HEK293 (cell line): ENCODE results near the gene SLC11A2.

Source experiments
- BCL11A ChIP-seq: fragments of 450-650 bp; formaldehyde crosslinking; IDR thresholded peaks from 2 replicates; pipeline ENCODE4 v1.5.1; 2016; ENCODE audit warnings: low read depth, missing biosample characterization, missing genetic modification characterization
- BCL11B ChIP-seq: fragments of 450-650 bp; formaldehyde crosslinking; IDR thresholded peaks from 2 replicates; pipeline ENCODE4 v1.5.1; 2016; ENCODE audit warnings: low read depth, missing biosample characterization, missing genetic modification characterization
- CTCF ChIP-seq: fragments of 450-650 bp; formaldehyde crosslinking; IDR thresholded peaks from 2 replicates; pipeline ENCODE4 v1.5.1; 2016; ENCODE audit warnings: missing biosample characterization, missing genetic modification characterization
- EGR2 ChIP-seq: fragments of 450-650 bp; formaldehyde crosslinking; IDR thresholded peaks from 2 replicates; pipeline ENCODE4 v1.5.1; 2016; ENCODE audit warnings: low read depth, missing biosample characterization, missing genetic modification characterization
- MZF1 ChIP-seq: fragments of 450-650 bp; formaldehyde crosslinking; IDR thresholded peaks from 2 replicates; pipeline ENCODE4 v1.5.1; 2017; ENCODE audit warnings: missing biosample characterization, missing genetic modification characterization, borderline replicate concordance
- PATZ1 ChIP-seq: fragments of 450-650 bp; formaldehyde crosslinking; IDR thresholded peaks from 2 replicates; pipeline ENCODE4 v1.5.1; 2016; ENCODE audit warnings: missing biosample characterization, missing genetic modification characterization
- REST ChIP-seq: fragments of 450-650 bp; formaldehyde crosslinking; IDR thresholded peaks from 2 replicates; pipeline ENCODE4 v1.5.1; 2016; ENCODE audit warnings: missing biosample characterization, missing genetic modification characterization
- TRIM28 ChIP-seq: IDR thresholded peaks from 2 replicates; pipeline ENCODE4 v1.6.1; 2011; ENCODE audit warnings: low read length, control low read depth, borderline replicate concordance
- ZBTB7A ChIP-seq: fragments of 450-650 bp; formaldehyde crosslinking; IDR thresholded peaks from 2 replicates; pipeline ENCODE4 v1.5.1; 2016; ENCODE audit warnings: low read depth, missing biosample characterization, missing genetic modification characterization
- ZNF623 ChIP-seq: fragments of 450-650 bp; formaldehyde crosslinking; IDR thresholded peaks from 2 replicates; pipeline ENCODE4 v1.5.1; 2016; ENCODE audit warnings: missing biosample characterization, missing genetic modification characterization
- TF ChIP-seq, protein P1 (sequence below): fragments of 450-650 bp; formaldehyde crosslinking; IDR thresholded peaks from 2 replicates; pipeline ENCODE4 v1.5.1; 2016; ENCODE audit warnings: missing biosample characterization, missing genetic modification characterization
- TF ChIP-seq, protein P2 (sequence below): fragments of 450-650 bp; formaldehyde crosslinking; IDR thresholded peaks from 2 replicates; pipeline ENCODE4 v1.5.1; 2016; ENCODE audit warnings: missing biosample characterization, missing genetic modification characterization

- TF ChIP-seq EGR2 (tag by site-specific recombination), result no peak
- TF ChIP-seq BCL11A (tag by site-specific recombination), result no peak
- no peak for TF ChIP-seq BCL11B (tag by site-specific recombination)
- no peak for TF ChIP-seq MZF1 (tag by site-specific recombination)
- TF ChIP-seq CTCF (tag by site-specific recombination), result no peak
- TF ChIP-seq TRIM28, result no peak
- no peak for TF ChIP-seq PATZ1 (tag by site-specific recombination)
- TF ChIP-seq ZBTB7A (tag by site-specific recombination), result no peak
- TF ChIP-seq REST (tag by site-specific recombination), result no peak
- no peak for TF ChIP-seq ZNF623 (tag by site-specific recombination)
- TF ChIP-seq, protein P1, sequence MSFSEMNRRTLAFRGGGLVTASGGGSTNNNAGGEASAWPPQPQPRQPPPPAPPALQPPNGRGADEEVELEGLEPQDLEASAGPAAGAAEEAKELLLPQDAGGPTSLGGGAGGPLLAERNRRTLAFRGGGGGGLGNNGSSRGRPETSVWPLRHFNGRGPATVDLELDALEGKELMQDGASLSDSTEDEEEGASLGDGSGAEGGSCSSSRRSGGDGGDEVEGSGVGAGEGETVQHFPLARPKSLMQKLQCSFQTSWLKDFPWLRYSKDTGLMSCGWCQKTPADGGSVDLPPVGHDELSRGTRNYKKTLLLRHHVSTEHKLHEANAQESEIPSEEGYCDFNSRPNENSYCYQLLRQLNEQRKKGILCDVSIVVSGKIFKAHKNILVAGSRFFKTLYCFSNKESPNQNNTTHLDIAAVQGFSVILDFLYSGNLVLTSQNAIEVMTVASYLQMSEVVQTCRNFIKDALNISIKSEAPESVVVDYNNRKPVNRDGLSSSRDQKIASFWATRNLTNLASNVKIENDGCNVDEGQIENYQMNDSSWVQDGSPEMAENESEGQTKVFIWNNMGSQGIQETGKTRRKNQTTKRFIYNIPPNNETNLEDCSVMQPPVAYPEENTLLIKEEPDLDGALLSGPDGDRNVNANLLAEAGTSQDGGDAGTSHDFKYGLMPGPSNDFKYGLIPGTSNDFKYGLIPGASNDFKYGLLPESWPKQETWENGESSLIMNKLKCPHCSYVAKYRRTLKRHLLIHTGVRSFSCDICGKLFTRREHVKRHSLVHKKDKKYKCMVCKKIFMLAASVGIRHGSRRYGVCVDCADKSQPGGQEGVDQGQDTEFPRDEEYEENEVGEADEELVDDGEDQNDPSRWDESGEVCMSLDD (tag by site-specific recombination), result no peak
- TF ChIP-seq, protein P2, sequence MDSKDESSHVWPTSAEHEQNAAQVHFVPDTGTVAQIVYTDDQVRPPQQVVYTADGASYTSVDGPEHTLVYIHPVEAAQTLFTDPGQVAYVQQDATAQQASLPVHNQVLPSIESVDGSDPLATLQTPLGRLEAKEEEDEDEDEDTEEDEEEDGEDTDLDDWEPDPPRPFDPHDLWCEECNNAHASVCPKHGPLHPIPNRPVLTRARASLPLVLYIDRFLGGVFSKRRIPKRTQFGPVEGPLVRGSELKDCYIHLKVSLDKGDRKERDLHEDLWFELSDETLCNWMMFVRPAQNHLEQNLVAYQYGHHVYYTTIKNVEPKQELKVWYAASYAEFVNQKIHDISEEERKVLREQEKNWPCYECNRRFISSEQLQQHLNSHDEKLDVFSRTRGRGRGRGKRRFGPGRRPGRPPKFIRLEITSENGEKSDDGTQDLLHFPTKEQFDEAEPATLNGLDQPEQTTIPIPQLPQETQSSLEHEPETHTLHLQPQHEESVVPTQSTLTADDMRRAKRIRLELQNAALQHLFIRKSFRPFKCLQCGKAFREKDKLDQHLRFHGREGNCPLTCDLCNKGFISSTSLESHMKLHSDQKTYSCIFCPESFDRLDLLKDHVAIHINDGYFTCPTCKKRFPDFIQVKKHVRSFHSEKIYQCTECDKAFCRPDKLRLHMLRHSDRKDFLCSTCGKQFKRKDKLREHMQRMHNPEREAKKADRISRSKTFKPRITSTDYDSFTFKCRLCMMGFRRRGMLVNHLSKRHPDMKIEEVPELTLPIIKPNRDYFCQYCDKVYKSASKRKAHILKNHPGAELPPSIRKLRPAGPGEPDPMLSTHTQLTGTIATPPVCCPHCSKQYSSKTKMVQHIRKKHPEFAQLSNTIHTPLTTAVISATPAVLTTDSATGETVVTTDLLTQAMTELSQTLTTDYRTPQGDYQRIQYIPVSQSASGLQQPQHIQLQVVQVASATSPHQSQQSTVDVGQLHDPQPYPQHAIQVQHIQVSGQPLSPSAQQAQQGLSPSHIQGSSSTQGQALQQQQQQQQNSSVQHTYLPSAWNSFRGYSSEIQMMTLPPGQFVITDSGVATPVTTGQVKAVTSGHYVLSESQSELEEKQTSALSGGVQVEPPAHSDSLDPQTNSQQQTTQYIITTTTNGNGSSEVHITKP (tag by site-specific recombination), result no peak
These were observed 34.9 kb downstream of the SLC11A2 start for GRCh38 chr12:50991291-50991690.
